GM19395 (cell line): ENCODE measurements around the gene RAPGEF5.
A peak's percentile ranks its signal among the peaks of the same experiment; 100 is the strongest.

ENCODE experiments used
- ATAC-seq: cut with Tn5 transposase; IDR thresholded peaks from one replicate; pipeline ENCODE4 v1.9.1; 2021; ENCODE audit warnings: mild to moderate bottlenecking, moderate library complexity; ENCODE audit not compliant: unreplicated experiment

RAPGEF5 gene

DNA sequence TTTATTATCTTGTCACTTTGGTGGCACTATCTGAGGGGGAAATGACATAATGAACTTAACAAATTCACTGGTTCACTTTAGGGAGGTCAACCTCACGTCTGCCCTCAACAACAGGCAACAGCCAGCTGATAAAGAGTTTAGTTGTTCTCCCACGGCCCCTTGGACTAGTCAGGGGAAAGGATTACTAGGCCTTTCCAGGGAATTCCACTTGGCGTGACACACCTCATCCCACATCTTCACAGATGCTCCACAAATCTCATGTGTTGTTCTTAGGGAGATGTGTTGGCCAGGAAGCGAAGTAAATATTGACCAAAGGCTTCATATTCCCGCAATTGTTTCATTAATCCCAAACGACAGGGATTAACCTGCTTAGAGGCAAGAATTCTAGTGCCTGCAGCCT lies 227.8 kb downstream of the RAPGEF5 start:
- no peak for ATAC-seq

DNA sequence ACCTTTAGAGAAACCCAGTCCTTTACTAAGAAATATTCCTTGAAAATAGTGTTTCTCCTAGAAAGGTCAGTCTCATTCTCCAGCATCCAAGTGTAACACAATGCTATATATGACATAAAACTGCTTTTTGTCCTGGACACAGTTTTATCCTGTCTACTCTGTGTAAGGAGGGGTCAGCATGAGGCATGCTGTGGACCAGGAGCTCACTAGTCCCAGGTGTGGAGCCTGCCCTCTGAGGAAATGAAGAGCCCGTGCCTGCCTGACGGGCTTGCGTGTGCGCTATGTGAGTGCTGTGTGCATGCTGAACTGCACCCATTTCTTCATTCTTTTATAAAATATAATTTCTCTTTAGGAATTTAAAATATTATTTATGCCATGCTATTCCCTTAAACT lies 228.4 kb downstream of the RAPGEF5 start:
- ATAC-seq: no peak

DNA sequence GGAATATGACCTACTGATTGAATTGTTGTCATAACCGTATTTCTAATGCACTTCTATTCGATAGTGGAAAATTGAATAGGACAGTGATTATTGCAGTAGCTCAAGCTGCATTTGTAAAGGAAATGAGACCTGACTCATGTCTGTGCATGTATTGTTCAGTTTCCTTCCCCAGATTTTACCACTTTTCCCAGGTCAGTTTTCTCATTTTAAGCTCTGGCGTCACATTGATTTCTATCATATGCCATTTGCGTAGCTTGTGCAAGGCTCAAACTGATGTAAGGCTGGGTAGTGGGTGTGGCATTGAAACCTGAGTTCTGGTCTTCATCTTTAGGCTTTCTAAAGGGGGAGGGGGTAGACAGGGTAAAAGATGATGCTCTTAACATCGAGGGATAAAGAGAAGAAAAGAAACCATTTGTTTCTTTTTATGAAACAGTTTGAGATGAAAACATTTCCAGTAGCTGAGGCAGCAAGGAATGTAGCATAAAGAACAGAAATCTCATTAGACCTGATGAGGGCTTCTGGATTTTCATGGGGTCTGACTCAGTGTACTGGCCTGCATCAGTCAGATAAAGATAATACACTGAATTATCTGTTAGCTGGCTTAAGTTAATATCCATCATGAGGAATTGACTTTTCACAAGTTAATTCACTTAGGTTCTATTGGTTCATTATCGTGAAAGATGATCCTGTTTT lies 229.0 kb downstream of the RAPGEF5 start:
- ATAC-seq: no peak

DNA sequence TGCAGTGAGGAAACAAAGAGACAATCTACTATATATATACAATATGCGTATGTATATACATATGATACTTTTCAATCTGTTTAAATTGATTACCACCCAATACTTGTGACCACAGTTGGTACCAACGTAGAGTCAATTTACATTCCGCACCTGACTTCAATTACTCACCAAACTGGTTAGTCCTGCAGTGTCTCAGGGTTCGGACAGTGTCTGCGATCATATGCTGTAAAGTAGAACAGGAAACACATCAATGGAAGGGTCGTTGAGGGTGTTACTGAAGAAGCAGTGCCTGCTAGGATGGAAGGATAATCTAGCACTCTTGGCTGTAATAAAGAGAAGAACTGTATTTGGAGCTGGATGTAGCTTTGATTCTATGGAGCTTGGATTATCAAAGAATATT lies 231.5 kb downstream of the RAPGEF5 start:
- no peak for ATAC-seq

DNA sequence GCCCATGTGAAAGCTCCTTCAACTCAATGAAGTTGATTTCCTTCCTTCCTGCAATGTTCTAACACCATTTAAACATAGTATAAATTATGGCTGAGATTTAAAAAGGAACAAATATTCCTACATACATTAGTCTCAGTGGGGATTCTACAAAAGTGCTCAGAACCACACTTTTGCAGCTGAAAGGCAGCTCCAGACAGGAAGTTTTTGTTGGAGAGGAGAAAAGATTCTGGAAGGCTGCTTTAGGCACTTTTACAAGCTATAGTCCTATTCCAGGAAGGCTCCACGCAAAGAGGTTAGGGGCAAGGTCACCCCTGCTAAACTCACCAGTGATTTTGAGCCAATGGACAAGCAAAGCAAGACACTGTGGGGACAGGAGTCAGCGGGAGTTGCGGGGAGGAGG lies 232.0 kb downstream of the RAPGEF5 start:
- ATAC-seq: no peak

DNA sequence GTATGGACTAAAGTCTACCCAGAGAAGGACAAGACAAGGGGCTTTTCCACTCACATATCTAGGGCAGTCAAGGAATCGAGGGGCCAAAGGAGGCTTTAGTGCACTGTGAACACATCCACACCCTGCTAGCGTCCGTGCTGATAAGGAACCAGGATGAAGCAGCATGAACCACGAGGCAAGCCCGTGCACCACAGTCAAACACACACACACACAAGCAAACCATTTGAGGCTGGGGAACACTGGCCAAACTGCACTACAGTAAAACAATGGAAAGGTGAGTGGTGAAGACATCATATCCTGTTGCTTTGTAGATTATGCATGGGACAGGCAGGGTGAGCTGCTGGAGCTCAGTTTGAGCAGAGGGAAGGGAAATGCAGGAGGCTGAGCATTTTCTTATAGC lies 233.8 kb downstream of the RAPGEF5 start:
- no peak for ATAC-seq

DNA sequence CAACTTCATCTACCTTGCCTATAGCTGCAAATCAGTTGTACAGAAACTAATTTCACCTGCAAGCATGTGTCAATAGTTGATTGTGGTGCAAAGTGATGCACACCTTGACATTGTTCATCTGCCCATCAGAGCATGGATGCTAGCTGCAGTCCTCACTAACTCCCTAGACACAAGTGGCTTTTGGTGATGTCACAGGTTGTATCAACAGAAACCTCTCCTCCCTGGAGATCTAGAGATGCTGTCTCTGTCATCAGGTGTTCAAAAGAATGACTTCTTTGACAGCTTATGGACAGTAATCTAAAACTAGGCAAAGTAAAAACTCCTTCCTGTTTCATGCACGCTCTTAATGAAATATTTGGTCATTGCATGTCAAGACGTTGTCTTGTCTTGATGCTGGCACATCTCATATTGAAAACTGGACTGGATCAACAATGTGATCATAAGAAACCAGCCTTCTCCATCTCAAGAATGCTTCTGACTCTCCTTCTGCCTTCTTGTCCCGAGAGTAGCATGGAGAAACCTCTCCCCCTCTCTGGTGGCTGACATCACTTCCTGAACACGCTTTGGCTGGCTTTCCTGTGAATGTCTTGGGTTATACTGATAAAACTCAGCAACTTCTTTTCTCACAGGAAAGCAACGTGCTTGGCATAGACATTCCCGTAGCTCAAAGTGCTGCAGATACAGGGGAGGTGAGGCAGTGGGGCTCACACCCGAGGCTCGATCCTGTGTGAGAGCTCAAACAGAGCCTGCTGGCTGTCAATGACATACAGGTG lies 235.1 kb downstream of the RAPGEF5 start:
- no peak for ATAC-seq

DNA sequence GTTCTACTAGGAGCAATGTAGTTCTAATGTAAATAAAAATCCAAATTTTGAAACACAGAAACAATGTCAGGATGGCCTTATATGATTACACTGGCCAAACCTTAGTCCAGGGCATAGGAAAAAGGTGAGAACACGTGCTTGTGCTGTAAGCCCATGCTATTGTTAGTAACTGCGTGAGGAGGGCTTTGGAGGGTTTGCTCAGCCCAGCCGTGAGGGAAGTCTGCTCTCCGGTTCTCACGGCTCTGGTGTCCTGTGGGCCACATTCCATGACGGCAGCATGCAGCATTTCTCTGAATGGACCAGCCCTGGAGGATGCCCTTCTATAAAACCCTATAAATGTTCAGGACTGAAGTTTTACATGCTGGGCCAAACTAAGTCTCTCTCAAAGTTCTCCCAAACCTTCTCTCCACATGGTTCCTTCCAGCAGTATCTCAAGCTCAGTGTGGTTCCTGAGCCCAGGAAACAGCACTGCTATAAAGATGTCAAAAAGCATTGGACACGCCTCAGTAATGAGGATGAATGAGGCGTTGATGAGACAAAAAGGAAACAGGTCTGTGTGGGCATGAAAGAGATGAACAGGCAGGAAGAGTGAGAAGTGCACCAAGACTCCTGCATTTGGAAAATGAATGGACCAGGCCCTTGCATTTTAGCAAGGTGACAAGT lies 236.4 kb downstream of the RAPGEF5 start:
- no peak for ATAC-seq

DNA sequence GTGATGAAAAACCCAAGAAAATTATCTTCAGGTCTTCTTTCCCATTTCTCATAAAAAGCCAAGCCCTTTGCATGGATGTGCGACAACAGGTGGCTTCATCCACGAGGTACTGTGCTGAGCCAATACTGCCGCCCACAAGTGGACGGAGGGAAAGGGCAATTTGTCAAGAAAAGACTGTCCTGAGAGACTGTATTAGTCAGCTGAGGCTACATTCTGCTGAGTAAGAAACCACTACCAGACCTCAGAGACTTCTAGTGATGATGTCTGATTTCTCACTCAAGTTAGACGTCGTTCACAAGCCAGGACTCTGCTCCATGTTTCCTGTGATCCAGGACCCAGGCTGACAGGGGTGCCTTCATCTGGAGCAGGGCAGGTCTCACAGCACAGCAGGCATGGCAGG lies 239.7 kb downstream of the RAPGEF5 start:
- ATAC-seq: no peak

DNA sequence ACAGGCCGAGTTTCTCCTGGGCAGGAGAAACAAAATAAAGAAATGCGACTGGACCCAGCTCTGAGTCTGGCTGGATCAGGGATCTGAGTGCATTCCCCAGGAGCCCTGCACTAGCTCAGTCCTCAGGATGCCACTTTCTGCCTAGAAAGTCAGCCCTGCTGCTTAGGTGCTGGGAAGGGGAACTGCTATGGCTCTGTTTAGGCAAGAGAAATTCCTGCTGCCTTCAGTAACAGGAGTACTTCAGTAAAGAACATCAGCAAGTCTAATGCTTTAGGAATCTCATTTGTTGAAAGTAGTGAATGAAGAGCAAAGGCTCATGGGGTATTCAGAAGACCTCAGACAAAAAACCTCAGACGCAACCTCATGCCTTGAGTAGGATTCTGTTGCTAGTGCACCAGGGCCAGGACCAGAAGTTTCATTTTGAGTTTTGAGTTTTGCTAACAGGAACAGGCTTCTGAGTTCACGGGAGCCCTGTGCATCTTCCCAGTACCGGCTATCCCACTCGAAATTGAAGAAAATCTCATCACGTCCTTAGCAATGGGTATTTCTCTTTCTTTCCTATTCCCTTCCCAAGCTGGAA lies 240.4 kb downstream of the RAPGEF5 start:
- no peak for ATAC-seq

DNA sequence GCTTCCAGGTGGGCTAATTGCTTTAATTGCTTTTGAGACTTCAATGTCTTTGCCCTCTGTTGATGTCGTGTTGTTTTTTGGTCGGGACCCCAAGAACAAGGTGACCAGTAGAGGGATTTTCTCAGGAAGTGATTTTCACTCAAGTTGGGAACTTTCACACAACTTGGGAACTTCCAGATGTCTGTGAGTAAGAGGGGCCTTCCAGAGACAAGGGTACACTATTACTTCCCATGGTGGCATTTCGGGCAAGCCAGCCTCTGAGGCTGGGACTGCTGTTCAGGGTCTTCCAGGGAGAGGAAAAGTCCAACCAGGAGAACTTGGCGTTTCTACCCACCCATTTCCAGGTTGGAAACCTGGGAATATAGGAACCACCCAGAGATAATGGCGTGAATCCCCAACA lies 241.3 kb downstream of the RAPGEF5 start:
- no peak for ATAC-seq

DNA sequence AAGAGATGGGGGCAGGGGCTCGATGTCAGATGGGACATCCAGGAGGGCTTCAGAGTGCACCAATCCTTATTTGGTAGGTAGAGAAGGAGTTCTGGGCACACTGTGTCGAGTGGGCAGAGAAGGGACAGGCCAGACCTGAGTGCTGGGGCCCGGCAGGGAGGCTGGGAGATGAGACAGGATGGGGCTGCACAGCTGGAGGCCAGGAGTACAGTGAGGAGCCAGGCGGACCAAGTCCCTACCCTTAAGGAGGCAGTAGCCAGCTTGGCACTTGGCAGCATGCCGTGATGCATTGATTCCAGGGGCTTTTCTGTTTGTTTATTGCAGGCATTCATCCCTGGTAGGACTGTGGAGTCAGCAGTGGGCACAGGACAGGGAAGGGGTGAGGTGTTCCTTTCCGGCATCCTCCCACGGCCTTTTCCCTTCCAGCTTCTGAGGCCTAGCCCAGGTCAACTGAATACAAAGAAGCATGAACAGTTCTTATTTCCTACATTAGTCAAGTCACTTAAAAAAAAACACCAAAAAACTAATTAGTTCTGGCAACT lies 242.4 kb downstream of the RAPGEF5 start:
- no peak for ATAC-seq

DNA sequence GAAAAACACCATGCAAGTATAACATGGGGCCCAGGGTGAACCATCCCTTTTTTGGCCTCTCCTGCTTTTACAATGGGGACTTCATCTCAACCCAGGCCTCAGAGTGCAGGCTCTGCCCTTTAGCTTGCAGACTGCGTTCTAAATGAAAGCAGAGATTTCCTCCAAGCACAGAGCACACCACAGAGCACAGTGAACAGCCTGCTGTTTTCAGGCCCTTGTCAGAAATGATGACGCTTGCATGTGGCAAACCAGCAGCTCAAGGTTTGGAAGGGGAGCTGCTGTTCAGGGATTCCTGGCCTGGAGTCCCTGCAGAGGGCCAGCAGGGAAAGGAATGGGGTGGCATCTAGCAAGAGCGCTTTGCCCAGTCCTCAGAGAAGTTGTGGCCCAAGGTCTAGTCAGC lies 243.9 kb downstream of the RAPGEF5 start:
- ATAC-seq: no peak

DNA sequence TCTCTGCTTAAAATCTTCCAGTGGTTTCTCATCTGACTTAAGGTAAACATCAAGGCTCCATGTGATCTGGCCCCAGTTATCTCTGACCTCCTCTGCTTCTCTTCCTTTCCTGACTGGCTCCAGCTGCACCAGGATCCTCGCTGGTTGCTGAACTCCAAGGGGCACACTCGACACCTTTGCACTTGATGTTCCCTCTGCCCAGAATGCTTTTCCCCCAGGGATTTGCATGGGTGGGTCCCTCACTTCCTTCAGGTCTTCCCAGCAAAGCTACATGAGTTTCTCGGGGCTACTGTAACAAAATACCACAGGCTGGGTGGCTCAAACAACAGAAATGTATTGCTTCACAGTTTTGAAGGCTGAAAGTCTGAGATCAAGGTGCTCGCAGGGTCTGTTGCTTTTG lies 245.3 kb downstream of the RAPGEF5 start:
- ATAC-seq: no peak

DNA sequence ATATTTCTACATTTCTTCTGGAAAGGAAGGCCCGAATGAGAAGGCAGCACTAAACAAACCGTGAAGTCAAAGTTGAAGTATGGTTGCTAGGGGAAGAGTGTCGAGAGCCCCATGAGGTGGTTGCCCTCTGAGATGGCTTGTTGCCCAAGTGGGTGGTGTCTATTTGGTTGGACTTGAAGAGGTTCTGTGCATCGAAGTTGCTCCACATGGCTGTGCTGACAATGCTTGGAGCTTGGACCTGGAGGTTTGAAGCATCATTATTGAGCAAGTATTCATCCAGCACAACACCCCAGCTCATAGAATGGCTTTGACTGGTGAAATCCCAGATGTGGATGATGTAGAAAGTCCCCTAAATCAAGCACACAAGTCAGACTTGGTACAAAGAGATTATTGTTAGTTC lies 246.1 kb downstream of the RAPGEF5 start:
- ATAC-seq: no peak

DNA sequence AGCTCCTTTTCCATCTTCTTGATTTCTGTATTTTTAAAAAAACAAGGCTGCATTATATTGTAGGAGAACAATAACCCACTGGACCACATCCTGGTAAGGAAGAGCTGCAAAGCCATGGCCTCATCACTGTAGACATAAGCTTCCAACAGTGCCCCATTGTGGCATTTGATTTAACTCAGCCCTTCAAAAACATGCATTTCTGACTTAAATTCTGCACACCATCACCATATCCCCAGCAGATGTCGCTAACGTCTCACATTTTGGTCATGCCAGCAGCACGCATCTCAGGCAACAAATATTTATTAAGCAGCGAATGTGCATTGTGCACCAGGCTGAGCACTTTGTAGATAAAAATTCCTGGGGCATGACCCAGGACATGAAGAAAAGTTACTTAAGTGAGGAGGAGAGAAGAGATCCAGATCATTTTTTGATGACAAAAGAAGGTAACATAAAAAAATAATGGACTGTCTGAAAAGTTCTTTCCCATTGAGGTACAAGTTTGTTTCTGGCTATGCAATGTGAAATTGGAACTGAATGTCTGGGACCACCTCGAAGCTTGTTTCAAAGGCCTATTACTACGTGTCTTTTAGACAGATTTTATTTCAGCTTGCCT lies 246.6 kb downstream of the RAPGEF5 start:
- ATAC-seq: peak; percentile 75

DNA sequence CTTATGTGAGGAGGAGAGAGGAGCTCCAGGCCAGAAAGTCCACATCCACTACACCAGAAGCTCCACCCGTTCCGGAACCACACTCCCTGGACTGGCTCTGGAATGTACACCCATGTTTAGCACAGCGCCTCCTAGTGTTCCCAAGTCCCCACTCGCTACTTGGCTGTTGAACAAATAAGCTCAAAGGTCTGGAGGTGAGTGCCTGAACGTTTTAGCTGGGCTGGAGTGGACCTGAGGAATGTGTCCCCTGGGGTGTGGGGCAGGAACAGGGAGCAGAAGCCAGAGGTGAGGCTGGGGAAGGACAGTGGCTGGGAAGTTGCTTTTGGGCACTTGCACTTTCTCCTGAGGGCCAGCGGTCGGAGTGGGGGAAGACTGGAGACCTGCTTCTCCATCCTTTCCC lies 247.2 kb downstream of the RAPGEF5 start:
- ATAC-seq: no peak

DNA sequence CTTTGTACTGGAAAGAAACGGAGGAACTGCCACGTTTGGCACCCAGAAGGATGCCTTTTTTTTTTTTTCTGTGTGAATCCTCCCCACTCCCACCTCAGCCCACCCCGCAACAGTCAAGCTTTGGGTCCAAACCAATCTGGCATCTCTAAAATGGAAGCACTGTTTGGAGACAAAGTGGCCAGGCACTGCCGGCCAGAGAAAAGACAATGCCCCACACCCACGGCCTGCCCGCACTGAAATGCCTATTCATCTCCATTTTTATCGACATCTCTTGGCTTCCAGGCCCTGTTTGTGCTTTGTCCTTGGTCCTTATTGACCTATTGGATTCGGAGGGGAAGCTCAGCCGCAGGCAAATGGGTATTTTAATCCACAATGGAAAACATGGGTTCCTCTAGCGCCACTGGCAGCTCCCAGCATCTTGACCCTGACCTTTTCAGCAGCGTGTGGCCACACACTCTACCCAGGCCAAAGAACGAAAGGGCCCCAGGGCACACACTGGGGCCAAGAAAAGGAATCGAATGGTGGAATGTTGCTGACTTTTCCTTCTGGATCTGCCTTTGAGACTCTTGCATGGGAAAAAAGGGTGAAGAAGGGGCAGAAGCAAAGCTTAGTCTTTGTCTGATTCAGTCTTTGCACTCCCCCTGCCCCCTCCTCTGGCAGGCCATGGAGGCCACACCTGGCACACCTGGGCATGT lies 248.7 kb downstream of the RAPGEF5 start:
- ATAC-seq: no peak

DNA sequence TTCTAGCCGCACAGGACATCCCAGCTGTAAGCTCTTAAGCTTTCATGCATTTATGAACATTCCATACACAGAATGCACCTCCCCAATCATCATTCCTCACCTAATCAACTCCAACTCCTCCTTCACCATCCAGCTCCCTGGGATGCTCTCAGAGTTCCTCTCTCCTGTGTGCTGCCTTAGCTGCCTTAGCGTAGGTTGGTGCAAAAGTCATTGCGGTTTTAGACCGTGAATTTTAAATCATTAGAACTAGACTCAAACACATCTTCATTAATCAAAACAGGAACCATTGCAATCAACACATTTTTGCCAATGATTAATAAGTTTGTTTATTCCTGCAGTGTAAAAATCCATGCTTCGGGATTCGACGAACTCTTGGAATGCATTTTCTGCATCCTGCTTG lies 251.4 kb downstream of the RAPGEF5 start:
- ATAC-seq: no peak
